HEK293T (cell line): ENCODE results near the gene PFN1.

ENCODE experiments used
- ARNT ChIP-seq: fragments of 450-650 bp; IDR thresholded peaks from 2 replicates; pipeline ENCODE4 v1.6.1; 2017; ENCODE audit warnings: mild to moderate bottlenecking
- BHLHE40 ChIP-seq: fragments of 450-650 bp; IDR thresholded peaks from 2 replicates; pipeline ENCODE4 v1.6.1; 2016; ENCODE audit warnings: mild to moderate bottlenecking, moderate library complexity, borderline replicate concordance
- FOXM1 ChIP-seq: fragments of 450-650 bp; IDR thresholded peaks from 2 replicates; pipeline ENCODE4 v1.6.1; 2017; ENCODE audit warnings: mild to moderate bottlenecking, borderline replicate concordance
- SP1 ChIP-seq: fragments of 450-650 bp; IDR thresholded peaks from 2 replicates; pipeline ENCODE4 v1.6.1; 2017
- SUZ12 ChIP-seq: fragments of 450-650 bp; IDR thresholded peaks from 2 replicates; pipeline ENCODE4 v1.6.1; 2016; ENCODE audit warnings: mild to moderate bottlenecking
- ZNF384 ChIP-seq: fragments of 450-650 bp; IDR thresholded peaks from 2 replicates; pipeline ENCODE4 v1.6.1; 2016
- TF ChIP-seq, protein P1 (sequence below): fragments of 450-650 bp; IDR thresholded peaks from 2 replicates; pipeline ENCODE4 v1.6.1; 2016

DNA sequence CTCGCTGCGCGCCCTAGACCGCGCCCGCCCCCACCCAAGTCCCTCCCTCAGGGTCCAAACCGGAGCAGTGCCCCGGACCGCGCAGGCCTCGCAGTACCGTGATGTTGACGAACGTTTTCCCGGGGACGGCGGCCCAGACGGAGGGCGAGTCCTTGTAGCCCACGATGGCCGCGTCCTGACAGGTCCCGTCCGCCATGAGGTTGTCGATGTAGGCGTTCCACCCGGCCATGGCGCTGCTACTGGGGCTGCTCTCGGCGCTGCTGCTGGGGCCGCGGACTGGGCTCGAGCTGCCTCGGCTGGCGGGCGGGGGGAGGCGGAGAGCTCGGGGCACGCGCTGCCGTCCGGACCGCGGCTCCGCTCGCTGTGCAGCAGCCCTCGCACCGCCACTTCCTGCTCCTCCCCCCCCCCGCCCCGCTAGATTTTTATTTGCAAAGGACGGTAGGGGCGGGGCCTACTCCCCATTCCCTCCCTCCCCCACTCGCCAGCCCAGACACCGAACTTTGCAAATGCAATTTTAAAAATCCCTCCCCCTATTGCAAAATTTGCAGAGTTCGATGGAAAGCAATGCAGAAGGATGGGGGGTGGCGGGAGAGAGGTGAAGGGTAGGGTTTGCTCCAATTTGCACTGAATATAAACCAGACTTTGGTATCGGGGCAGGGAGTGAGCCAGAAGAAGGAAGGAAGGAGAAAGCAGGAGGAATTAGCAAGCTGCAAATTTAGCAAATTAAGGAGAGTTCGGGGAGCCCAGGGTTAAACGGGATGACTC lies at the start of gene PFN1:
- TF ChIP-seq ARNT (no peak), SUZ12 (no peak), ZNF384 (no peak), FOXM1 (no peak), SP1 (no peak), BHLHE40 (no peak)
- TF ChIP-seq, protein P1, sequence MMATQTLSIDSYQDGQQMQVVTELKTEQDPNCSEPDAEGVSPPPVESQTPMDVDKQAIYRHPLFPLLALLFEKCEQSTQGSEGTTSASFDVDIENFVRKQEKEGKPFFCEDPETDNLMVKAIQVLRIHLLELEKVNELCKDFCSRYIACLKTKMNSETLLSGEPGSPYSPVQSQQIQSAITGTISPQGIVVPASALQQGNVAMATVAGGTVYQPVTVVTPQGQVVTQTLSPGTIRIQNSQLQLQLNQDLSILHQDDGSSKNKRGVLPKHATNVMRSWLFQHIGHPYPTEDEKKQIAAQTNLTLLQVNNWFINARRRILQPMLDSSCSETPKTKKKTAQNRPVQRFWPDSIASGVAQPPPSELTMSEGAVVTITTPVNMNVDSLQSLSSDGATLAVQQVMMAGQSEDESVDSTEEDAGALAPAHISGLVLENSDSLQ, result no peak
